Bronchial epithelial cell (primary cell): ENCODE data around the gene PADI1. TPM values are rescaled to one million over a fixed set of nuclear protein-coding genes. Genes with fewer than 3 reads are reported as not detected.
A peak's percentile ranks its signal among the peaks of the same experiment; 100 is the strongest.

Experiments
- DNase-seq: peaks from one replicate; pipeline ENCODE4 v3.0.0-alpha.2; 2010; ENCODE audit warnings: low read depth
- FAIRE-seq: peaks from 2 replicates; lab custom pipeline; 2011; peaks lifted over from hg19 to GRCh38; lab: Jason Lieb, UNC
- H3K27me3 ChIP-seq: 2 replicates; pipeline ENCODE4 v1.5.1; 2011; ENCODE audit warnings: low read length; ENCODE audit not compliant: control insufficient read depth, insufficient read depth
- H3K36me3 ChIP-seq: 2 replicates; pipeline ENCODE4 v1.5.1; 2011; ENCODE audit warnings: low read length; ENCODE audit not compliant: control insufficient read depth, insufficient read depth
- H3K4me3 ChIP-seq: 2 replicates; pipeline ENCODE4 v1.5.1; 2011; ENCODE audit warnings: mild to moderate bottlenecking, low read depth, low read length, control low read depth
- total RNA-seq: library from RNA; depleted of rRNA; stranded (reverse); fragments of >200 nt; gene quantifications from 2 replicates; pipeline ENCODE4 v1.2.1, GENCODE V29; 2014
- TF ChIP-seq, protein P1 (sequence below): IDR thresholded peaks from 2 replicates; pipeline ENCODE4 v1.5.1; 2011; ENCODE audit warnings: mild to moderate bottlenecking, moderate library complexity, low read length, control low read depth, inconsistent platforms; ENCODE audit not compliant: insufficient read depth, severe bottlenecking

PADI1 gene
- total RNA-seq, 1 donor from 2014 or later = 11.8 TPM

GRCh38 chr1:17212009-17212408 lies 7.1 kb downstream of the PADI1 start:
- Histone ChIP-seq H3K4me3 (no peak overlapping the region), H3K36me3 (no peaks in the 10 kb centered on the region), H3K27me3 (no peaks in the 10 kb centered on the region)
- DNase-seq (no peak), FAIRE-seq (no peak)
- TF ChIP-seq, protein P1, sequence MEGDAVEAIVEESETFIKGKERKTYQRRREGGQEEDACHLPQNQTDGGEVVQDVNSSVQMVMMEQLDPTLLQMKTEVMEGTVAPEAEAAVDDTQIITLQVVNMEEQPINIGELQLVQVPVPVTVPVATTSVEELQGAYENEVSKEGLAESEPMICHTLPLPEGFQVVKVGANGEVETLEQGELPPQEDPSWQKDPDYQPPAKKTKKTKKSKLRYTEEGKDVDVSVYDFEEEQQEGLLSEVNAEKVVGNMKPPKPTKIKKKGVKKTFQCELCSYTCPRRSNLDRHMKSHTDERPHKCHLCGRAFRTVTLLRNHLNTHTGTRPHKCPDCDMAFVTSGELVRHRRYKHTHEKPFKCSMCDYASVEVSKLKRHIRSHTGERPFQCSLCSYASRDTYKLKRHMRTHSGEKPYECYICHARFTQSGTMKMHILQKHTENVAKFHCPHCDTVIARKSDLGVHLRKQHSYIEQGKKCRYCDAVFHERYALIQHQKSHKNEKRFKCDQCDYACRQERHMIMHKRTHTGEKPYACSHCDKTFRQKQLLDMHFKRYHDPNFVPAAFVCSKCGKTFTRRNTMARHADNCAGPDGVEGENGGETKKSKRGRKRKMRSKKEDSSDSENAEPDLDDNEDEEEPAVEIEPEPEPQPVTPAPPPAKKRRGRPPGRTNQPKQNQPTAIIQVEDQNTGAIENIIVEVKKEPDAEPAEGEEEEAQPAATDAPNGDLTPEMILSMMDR = peak; percentile 48

DNA sequence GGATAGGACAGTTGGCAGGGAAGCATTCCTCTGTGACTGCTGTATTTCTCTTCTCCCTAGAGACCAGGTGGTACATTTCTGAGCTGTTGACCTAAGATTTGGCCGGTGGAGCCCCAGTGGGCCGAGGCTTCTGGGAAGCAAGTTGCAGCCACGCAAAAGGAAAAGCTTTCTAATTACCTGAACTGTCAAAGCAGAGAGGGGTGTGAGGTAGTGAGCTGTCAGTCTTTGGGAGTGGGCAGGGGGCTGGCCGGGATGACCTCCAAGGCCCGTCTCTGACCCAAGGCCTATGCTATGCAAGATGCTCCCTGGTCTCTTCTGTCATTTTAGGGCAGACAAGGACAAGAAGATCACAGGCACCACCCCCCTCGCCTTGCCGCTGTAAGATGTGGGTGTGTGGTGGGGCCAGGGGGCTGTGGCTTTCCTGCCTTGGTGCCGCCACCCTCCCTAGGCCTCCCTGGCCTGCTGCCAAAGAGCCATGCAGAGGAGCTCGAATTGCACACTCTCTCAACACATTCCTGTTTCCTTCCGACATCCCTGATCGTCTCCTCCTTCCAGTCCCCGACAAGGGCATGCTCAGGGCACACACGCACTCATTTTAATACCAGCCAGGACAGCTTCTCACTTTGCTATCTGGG lies 7.7 kb downstream of the PADI1 start:
- H3K36me3 ChIP-seq = no peaks in the 10 kb centered on the region
- TF ChIP-seq, protein P1 = no peak
- no peak overlapping the region for H3K4me3 ChIP-seq
- H3K27me3 ChIP-seq = no peaks in the 10 kb centered on the region
- DNase-seq = peak; percentile 68
- FAIRE-seq = no peak

GRCh38 chr1:17213148-17213781 lies 8.3 kb downstream of the PADI1 start:
- FAIRE-seq (peak; percentile 96), DNase-seq (no peak)
- TF ChIP-seq, protein P1 = no peak
- H3K27me3 ChIP-seq = no peaks in the 10 kb centered on the region
- H3K36me3 ChIP-seq = no peaks in the 10 kb centered on the region
- H3K4me3 ChIP-seq = no peak overlapping the region

DNA sequence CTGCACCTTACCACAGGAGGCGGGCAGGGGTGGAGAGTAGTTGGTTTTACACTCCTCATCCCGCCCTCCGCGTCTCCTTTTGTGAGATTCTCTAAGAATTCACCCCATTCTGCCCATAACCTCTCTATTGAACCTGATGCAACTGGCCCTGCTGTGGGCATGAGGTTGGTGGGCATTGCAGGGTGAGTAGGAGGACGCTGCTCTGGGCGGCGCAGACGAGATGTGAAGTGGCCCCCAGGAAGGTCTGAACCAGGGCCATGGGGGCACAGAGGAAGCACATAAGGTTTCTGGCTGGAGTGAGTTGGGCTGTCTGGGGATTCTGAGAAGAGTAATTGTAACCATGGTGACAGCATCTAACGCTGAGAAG lies 8.8 kb downstream of the PADI1 start:
- Histone ChIP-seq H3K27me3 (no peaks in the 10 kb centered on the region), H3K4me3 (no peak overlapping the region), H3K36me3 (no peaks in the 10 kb centered on the region)
- peak; percentile 7 for FAIRE-seq
- DNase-seq = no peak
- TF ChIP-seq, protein P1 = no peak

GRCh38 chr1:17214876-17215544 lies 10.1 kb downstream of the PADI1 start:
- DNase-seq = peak; percentile 88
- peak; percentile 50 for FAIRE-seq
- Histone ChIP-seq H3K36me3 (no peaks in the 10 kb centered on the region), H3K4me3 (no peak overlapping the region), H3K27me3 (no peaks in the 10 kb centered on the region)
- TF ChIP-seq, protein P1 = no peak
